Endothelial cell of umbilical vein (primary cell): Measurements from ENCODE around the gene ABCC10. TPM values are rescaled to one million over a fixed set of nuclear protein-coding genes. Genes with fewer than 3 reads are reported as not detected.

Experiments
- BruUV-seq: library from RNA; stranded (reverse); fragments of 400-500 nt; replicated peaks from 2 replicates; lab custom pipeline; 2021; lab: Mats Ljungman, UMichigan
- CTCF ChIA-PET: fragments of 300-600, 350-600 bp; sonication (Branson Sonifier 250); formaldehyde crosslinking; loops from one replicate; lab custom pipeline; 2021; ENCODE audit warnings: antibody characterized with exemption, inconsistent platforms; lab: Charles Lee
- POLR2A ChIA-PET: fragments of 300-600, 350-600 bp; sonication (Branson Sonifier 250); formaldehyde crosslinking; loops from one replicate; lab custom pipeline; 2021; ENCODE audit warnings: antibody characterized with exemption, inconsistent platforms; lab: Charles Lee
- DNase-seq: peaks from one replicate; pipeline ENCODE4 v3.0.0-alpha.2; 2011; ENCODE audit warnings: low read depth, low spot score
- FAIRE-seq: peaks from 2 replicates; lab custom pipeline; 2011; peaks lifted over from hg19 to GRCh38; lab: Jason Lieb, UNC
- H2AFZ ChIP-seq: 2 replicates; pipeline ENCODE4 v1.6.0; 2012; ENCODE audit warnings: low read depth, low read length, control low read depth, inconsistent platforms
- H3K27ac ChIP-seq: 2 replicates; pipeline ENCODE4 v1.5.1; 2011; ENCODE audit warnings: low read depth, mild to moderate bottlenecking, control low read depth, low read length, moderate library complexity; ENCODE audit not compliant: insufficient read depth
- H3K27me3 ChIP-seq, 2 experiments: 2 replicates each; pipeline versions ENCODE4 v1.6.0 to v1.6.1; 2011; ENCODE audit warnings: low read length in 2 of 2, mixed read lengths in 1 of 2; ENCODE audit not compliant: control insufficient read depth in 2 of 2, insufficient read depth in 2 of 2
- H3K36me3 ChIP-seq, 2 experiments: 2 replicates in 1 of 2; 3 replicates in 1 of 2; pipeline ENCODE4 v1.5.1; 2011; ENCODE audit warnings: low read length in 2 of 2, mild to moderate bottlenecking in 1 of 2, moderate library complexity in 1 of 2; ENCODE audit not compliant: control insufficient read depth in 2 of 2, insufficient read depth in 2 of 2; ENCODE audit errors: extremely low read depth in 1 of 2
- H3K4me1 ChIP-seq: 3 replicates; pipeline ENCODE4 v1.5.1; 2011; ENCODE audit warnings: mild to moderate bottlenecking, low read length; ENCODE audit not compliant: control insufficient read depth, insufficient read depth; ENCODE audit errors: extremely low read depth
- H3K4me2 ChIP-seq: 2 replicates; pipeline ENCODE4 v1.6.1; 2011; ENCODE audit warnings: low read length, control low read depth, mixed read lengths; ENCODE audit not compliant: insufficient read depth
- H3K4me3 ChIP-seq, 3 experiments: fragments of 200-600 bp in 1 of 3; sonication (generic), shearing (Covaris generic) in 1 of 3; replicated peaks in 1 of 3; 2 replicates each; pipeline ENCODE4 v1.5.1; 2011 to 2016; ENCODE audit warnings: control low read depth in 3 of 3, low read length in 3 of 3, mild to moderate bottlenecking in 2 of 3, inconsistent platforms in 1 of 3, low read depth in 1 of 3, moderate library complexity in 1 of 3; ENCODE audit not compliant: insufficient read depth in 1 of 3
- H3K79me2 ChIP-seq: 2 replicates; pipeline ENCODE4 v1.6.0; 2012; ENCODE audit warnings: low read length, inconsistent platforms; ENCODE audit not compliant: control insufficient read depth, insufficient read depth
- H3K9ac ChIP-seq: replicated peaks from 2 replicates; pipeline ENCODE3; 2011; ENCODE audit warnings: low read length, control low read depth; ENCODE audit not compliant: insufficient read depth; ENCODE audit errors: extremely low read depth
- H3K9me1 ChIP-seq: replicated peaks from 3 replicates; pipeline ENCODE4 v1.6.0; 2011; ENCODE audit warnings: mild to moderate bottlenecking, low read length; ENCODE audit not compliant: control insufficient read depth, insufficient read depth; ENCODE audit errors: extremely low read depth
- H3K9me3 ChIP-seq: replicated peaks from 2 replicates; pipeline ENCODE4 v1.5.1; 2012; ENCODE audit warnings: low read length, inconsistent platforms; ENCODE audit not compliant: control insufficient read depth, insufficient read depth
- H4K20me1 ChIP-seq: replicated peaks from 2 replicates; pipeline ENCODE3; 2011; ENCODE audit warnings: mild to moderate bottlenecking, low read length; ENCODE audit not compliant: control insufficient read depth, insufficient read depth; ENCODE audit errors: extremely low read depth
- EZH2 ChIP-seq: IDR thresholded peaks from 2 replicates; pipeline ENCODE4 v1.6.1; 2012; ENCODE audit warnings: borderline replicate concordance, low read depth, mild to moderate bottlenecking, moderate library complexity, low read length, inconsistent platforms; ENCODE audit not compliant: severe bottlenecking
- FOS ChIP-seq: IDR thresholded peaks from 2 replicates; pipeline ENCODE4 v1.6.1; 2011; ENCODE audit warnings: mild to moderate bottlenecking, low read length, moderate library complexity, borderline replicate concordance; ENCODE audit not compliant: insufficient read depth
- GATA2 ChIP-seq: IDR thresholded peaks from 2 replicates; pipeline ENCODE4 v1.7.0; 2011; ENCODE audit warnings: low read depth, mild to moderate bottlenecking, moderate library complexity, mixed read lengths, low read length; ENCODE audit not compliant: insufficient read length, insufficient read depth
- JUN ChIP-seq: IDR thresholded peaks from 2 replicates; pipeline ENCODE4 v1.6.1; 2011; ENCODE audit warnings: borderline replicate concordance, low read depth; ENCODE audit not compliant: insufficient read length, insufficient read depth
- MYC ChIP-seq: IDR thresholded peaks from one replicate; pipeline ENCODE4 v1.6.1; 2011; ENCODE audit warnings: mild to moderate bottlenecking, low read depth, low read length
- POLR2A ChIP-seq: IDR thresholded peaks from 2 replicates; pipeline ENCODE4 v1.6.1; 2012; ENCODE audit warnings: low read depth, mild to moderate bottlenecking, control low read depth, low read length
- POLR2AphosphoS5 ChIP-seq: IDR thresholded peaks from 2 replicates; pipeline ENCODE4 v1.6.1; 2012; ENCODE audit warnings: low read depth, mild to moderate bottlenecking, control low read depth, low read length, moderate library complexity; ENCODE audit not compliant: insufficient read depth
- dilution Hi-C: fragments of 300-500 bp; cut with MboI; formaldehyde crosslinking; loops from one replicate; pipeline ENCODE4 v1.15.0; 2019; ENCODE audit warnings: low sequenced_read_pairs; ENCODE audit not compliant: extremely low pct_ligation_motif_present
- intact Hi-C: fragments of 100-400 bp; cut with micrococcal nuclease; formaldehyde crosslinking; loops from one replicate; pipeline ENCODE4 v1.10.0; 2022
- polyA plus RNA-seq, 4 experiments: library from polyadenylated mRNA; depleted of rRNA in 3 of 4; stranded (reverse) in 3 of 4; unstranded in 1 of 4; fragments of >200 nt; gene quantifications; 2 replicates each; pipeline versions ENCODE4 v1.2.1 to v1.2.3, GENCODE V29; 2011 to 2012; ENCODE audit warnings: missing spikeins in 1 of 4
- total RNA-seq: library from RNA; stranded (reverse); gene quantifications from 2 replicates; pipeline ENCODE4 v1.2.3, GENCODE V29; 2021
- TF ChIP-seq, protein P1 (sequence below), 2 donors: IDR thresholded peaks; 1 replicate in 1 of 2; 2 replicates in 1 of 2; pipeline ENCODE4 v1.5.1; 2011; ENCODE audit warnings: low read length in 2 of 2, mild to moderate bottlenecking in 2 of 2, moderate library complexity in 2 of 2, control low read depth in 1 of 2, inconsistent platforms in 1 of 2, low read depth in 1 of 2; ENCODE audit not compliant: insufficient read depth in 1 of 2; ENCODE audit errors: extremely low read depth in 1 of 2
- TF ChIP-seq, protein P2 (sequence below): IDR thresholded peaks from 2 replicates; pipeline ENCODE4 v1.6.1; 2011; ENCODE audit not compliant: insufficient read depth, insufficient read length

The ABCC10 gene
- total and polyA plus RNA-seq, 2 donors (not counting 3 experiments of a cell fraction or from before 2014, with no cell fraction given) = 29.2 to 37.9 TPM

DNA sequence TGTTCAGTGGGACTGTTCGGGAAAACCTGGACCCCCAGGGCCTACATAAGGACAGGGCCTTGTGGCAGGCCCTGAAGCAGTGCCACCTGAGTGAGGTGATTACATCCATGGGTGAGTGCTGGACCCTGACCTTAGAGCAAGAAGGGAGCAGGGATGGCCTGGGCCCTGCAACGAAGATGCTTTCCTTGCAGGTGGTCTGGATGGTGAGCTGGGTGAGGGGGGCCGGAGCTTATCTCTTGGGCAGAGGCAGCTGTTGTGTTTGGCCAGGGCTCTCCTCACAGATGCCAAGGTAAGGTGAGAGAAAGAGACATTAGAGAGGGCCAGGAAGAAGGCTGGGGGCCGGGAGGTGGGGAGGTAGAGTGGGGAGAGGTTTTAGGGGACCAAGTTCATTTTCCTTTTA lies 21.6 kb downstream of the ABCC10 start:
- intact Hi-C loops (no loop called here), dilution Hi-C loops (no loop called here)
- Histone ChIP-seq H3K4me2 (no peak overlapping the region), H3K9me1 (no peaks in the 10 kb centered on the region), H3K36me3 (peaks cover 5 to 39% of the 10 kb centered on the region in 2 experiments), H3K27ac (no peak overlapping the region), H3K9ac (no peak overlapping the region), H3K79me2 (no peaks in the 10 kb centered on the region), H3K9me3 (no peaks in the 10 kb centered on the region), H3K27me3 (no peaks in the 10 kb centered on the region), H3K4me3 (no peak overlapping the region), H3K4me1 (no peaks in the 10 kb centered on the region), H2AFZ (no peak overlapping the region), H4K20me1 (no peaks in the 10 kb centered on the region)
- DNase-seq (no peak), FAIRE-seq (no peak)
- BruUV-seq = no TSS peak
- ChIA-PET POLR2A (no interaction called here), CTCF (interaction anchor here (21.3 kb wide), 1 partner anchor 52 kb away, joined by 289 read pairs; the partner anchor contains the start of gene LRRC73)
- TF ChIP-seq POLR2AphosphoS5 (no peak), POLR2A (no peak), FOS (no peak), EZH2 (no peak), GATA2 (no peak), JUN (no peak), MYC (no peak)
- TF ChIP-seq, protein P1, sequence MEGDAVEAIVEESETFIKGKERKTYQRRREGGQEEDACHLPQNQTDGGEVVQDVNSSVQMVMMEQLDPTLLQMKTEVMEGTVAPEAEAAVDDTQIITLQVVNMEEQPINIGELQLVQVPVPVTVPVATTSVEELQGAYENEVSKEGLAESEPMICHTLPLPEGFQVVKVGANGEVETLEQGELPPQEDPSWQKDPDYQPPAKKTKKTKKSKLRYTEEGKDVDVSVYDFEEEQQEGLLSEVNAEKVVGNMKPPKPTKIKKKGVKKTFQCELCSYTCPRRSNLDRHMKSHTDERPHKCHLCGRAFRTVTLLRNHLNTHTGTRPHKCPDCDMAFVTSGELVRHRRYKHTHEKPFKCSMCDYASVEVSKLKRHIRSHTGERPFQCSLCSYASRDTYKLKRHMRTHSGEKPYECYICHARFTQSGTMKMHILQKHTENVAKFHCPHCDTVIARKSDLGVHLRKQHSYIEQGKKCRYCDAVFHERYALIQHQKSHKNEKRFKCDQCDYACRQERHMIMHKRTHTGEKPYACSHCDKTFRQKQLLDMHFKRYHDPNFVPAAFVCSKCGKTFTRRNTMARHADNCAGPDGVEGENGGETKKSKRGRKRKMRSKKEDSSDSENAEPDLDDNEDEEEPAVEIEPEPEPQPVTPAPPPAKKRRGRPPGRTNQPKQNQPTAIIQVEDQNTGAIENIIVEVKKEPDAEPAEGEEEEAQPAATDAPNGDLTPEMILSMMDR (IDR thresholded peaks at IDR 0.05; ENCODE audit: extremely low read depth in 1 of 2, insufficient read depth in 1 of 2, low read depth in 1 of 2, low read length in 2 of 2) = no peak
- TF ChIP-seq, protein P2, sequence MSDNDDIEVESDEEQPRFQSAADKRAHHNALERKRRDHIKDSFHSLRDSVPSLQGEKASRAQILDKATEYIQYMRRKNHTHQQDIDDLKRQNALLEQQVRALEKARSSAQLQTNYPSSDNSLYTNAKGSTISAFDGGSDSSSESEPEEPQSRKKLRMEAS = no peak
